Esophagus muscularis mucosa (tissue), 4 donors: ENCODE data around the gene RASA1. TPM values are rescaled to one million over a fixed set of nuclear protein-coding genes. Genes with fewer than 3 reads are reported as not detected.

Experiments
- DNase-seq: peaks from one replicate; pipeline ENCODE4 v3.0.0-alpha.2; 2017; ENCODE audit errors: extremely low spot score
- H3K27ac ChIP-seq, 4 donors: fragments of 200-600 bp; sonication (generic); replicated peaks in 1 of 4; 1 replicate in 3 of 4; 2 replicates in 1 of 4; pipeline ENCODE4 v1.5.1; 2016 to 2019; ENCODE audit warnings: mild to moderate bottlenecking in 1 of 4
- H3K27me3 ChIP-seq, 4 donors: fragments of 200-600 bp; sonication (generic); one replicate each; pipeline versions ENCODE4 v1.5.1 to v1.6.0; 2016 to 2019
- H3K36me3 ChIP-seq, 4 donors: fragments of 200-600 bp; sonication (generic); one replicate each; pipeline ENCODE4 v1.5.1; 2016 to 2019
- H3K4me1 ChIP-seq, 4 donors: fragments of 200-600 bp; sonication (generic); one replicate each; pipeline ENCODE4 v1.5.1; 2016 to 2019
- H3K4me3 ChIP-seq, 4 donors: fragments of 200-600 bp; sonication (generic); 1 replicate in 2 of 4; 2 replicates in 2 of 4; pipeline ENCODE4 v1.5.1; 2016 to 2019; ENCODE audit warnings: mild to moderate bottlenecking in 4 of 4, moderate library complexity in 1 of 4
- H3K9me3 ChIP-seq, 4 donors: fragments of 200-600 bp; sonication (generic); 1 replicate in 3 of 4; 2 replicates in 1 of 4; pipeline ENCODE4 v1.5.1; 2016 to 2019
- EP300 ChIP-seq: sonication (generic); formaldehyde crosslinking; IDR thresholded peaks from one replicate; pipeline ENCODE4 v1.6.1; 2017; ENCODE audit warnings: antibody characterized with exemption
- POLR2A ChIP-seq: fragments of 450-650 bp; IDR thresholded peaks from one replicate; pipeline ENCODE4 v1.6.1; 2017; ENCODE audit warnings: antibody characterized with exemption, moderate library complexity, mild to moderate bottlenecking, low read depth
- POLR2AphosphoS5 ChIP-seq, 2 donors: sonication (generic); formaldehyde crosslinking; IDR thresholded peaks; one replicate each; pipeline ENCODE4 v1.6.1; 2017; ENCODE audit warnings: antibody characterized with exemption in 2 of 2
- WGBS: methylation state at CpG from one replicate; pipeline ENCODE4 v1.1.5; 2018; 5-methylcytosine and 5-hydroxymethylcytosine counted together
- intact Hi-C: fragments of 100-400 bp; cut with DNase I; formaldehyde crosslinking; loops from one replicate; pipeline ENCODE4 v1.15.1; 2023
- total RNA-seq, 4 donors: library from RNA; depleted of rRNA; stranded (reverse); fragments of >200 nt; gene quantifications; one replicate each; pipeline versions ENCODE4 v1.1.0 to v1.2.1, GENCODE V29; 2016
- TF ChIP-seq, protein P1 (sequence below), 3 experiments: fragments of 200-600 bp in 2 of 3; fragments of 450-650 bp in 1 of 3; sonication (generic) in 2 of 3; IDR thresholded peaks; one replicate each; pipeline ENCODE4 v1.5.1; 2017 to 2019; ENCODE audit warnings: antibody characterized with exemption in 3 of 3, mild to moderate bottlenecking in 2 of 3, moderate library complexity in 1 of 3

The RASA1 gene
- total RNA-seq, 4 donors from 2014 or later, result 23.4 to 27.3 (median 23.6) TPM

DNA sequence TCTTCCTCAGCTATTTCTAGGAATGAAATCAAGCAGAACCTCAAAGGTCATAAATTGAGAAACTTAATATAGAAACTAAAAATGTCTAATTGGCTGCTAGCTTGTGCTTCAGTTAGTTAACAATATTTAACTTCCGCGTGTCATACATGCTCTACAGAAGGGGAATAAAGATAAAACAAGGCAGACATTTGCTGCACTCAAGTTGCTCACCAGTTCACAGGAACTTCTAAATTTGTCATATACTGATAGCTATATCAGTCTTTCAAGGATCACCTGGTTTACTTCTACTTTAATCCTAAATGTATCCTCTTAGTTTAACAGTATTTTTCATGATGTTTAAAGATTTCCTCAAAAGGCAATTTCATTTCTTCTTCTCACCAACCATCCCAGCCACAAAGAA lies 136.7 kb downstream of the RASA1 start:
- DNase-seq, result no peak
- H3K27me3 ChIP-seq, result no peaks in the 10 kb centered on the region
- WGBS, result 88% methylated on average over 2 of the region's 2 CpGs
- H3K27ac ChIP-seq, result no peak overlapping the region
- intact Hi-C loops, result no loop called here
- no peaks in the 10 kb centered on the region for H3K9me3 ChIP-seq
- TF ChIP-seq EP300, result no peak
- TF ChIP-seq POLR2AphosphoS5 (IDR thresholded peaks at IDR 0.05), result no peak
- TF ChIP-seq POLR2A, result no peak
- TF ChIP-seq, protein P1, sequence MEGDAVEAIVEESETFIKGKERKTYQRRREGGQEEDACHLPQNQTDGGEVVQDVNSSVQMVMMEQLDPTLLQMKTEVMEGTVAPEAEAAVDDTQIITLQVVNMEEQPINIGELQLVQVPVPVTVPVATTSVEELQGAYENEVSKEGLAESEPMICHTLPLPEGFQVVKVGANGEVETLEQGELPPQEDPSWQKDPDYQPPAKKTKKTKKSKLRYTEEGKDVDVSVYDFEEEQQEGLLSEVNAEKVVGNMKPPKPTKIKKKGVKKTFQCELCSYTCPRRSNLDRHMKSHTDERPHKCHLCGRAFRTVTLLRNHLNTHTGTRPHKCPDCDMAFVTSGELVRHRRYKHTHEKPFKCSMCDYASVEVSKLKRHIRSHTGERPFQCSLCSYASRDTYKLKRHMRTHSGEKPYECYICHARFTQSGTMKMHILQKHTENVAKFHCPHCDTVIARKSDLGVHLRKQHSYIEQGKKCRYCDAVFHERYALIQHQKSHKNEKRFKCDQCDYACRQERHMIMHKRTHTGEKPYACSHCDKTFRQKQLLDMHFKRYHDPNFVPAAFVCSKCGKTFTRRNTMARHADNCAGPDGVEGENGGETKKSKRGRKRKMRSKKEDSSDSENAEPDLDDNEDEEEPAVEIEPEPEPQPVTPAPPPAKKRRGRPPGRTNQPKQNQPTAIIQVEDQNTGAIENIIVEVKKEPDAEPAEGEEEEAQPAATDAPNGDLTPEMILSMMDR (IDR thresholded peaks at IDR 0.05), result no peak
- no peak overlapping the region for H3K4me3 ChIP-seq
- H3K4me1 ChIP-seq, result peaks cover 0 to 16% (median 12%) of the 10 kb centered on the region in 4 donors
- peaks cover 36 to 94% (median 76%) of the 10 kb centered on the region in 4 donors for H3K36me3 ChIP-seq

DNA sequence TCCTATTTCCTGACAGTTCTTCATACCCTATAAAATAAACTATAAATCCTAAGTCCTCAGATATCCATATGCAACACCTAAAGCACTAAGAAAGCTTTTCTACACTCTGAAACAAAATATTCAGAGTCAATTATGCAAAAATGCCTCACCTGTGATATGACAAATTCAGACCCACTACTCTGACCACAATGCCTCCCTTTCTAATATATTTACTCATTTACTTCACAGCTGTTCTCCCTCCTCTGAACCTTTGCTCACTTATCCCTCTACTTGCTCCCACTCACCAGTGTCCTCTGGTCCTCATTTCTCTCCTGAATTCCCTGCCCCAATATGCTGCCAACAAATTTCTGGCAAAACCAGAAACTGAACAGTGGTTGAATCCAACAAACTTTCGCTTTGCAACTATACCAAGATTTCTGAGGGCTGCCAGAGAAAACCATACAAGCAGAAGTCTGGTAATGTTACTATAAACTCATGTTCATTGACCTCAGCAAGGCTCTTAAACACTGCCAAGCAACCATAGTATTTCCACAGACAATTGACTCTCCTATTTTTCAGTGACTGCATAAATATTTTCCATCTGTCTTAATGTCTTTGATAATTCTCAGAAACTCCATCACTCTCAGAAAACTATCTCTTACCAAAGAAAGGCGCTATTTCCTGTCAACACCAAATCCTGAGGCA lies 137.9 kb downstream of the RASA1 start:
- WGBS, result 97% methylated on average over 2 of the region's 2 CpGs
- TF ChIP-seq, protein P1 (IDR thresholded peaks at IDR 0.05), result no peak
- TF ChIP-seq EP300 (no peak), POLR2A (no peak), POLR2AphosphoS5 (IDR thresholded peaks at IDR 0.05) (no peak)
- no peaks in the 10 kb centered on the region for H3K27me3 ChIP-seq
- H3K9me3 ChIP-seq, result no peaks in the 10 kb centered on the region
- DNase-seq, result no peak
- intact Hi-C loops, result no loop called here
- peaks cover 2 to 13% (median 9%) of the 10 kb centered on the region in 4 donors for H3K4me1 ChIP-seq
- peaks cover 36 to 98% (median 77%) of the 10 kb centered on the region in 4 donors for H3K36me3 ChIP-seq
- H3K4me3 ChIP-seq, result no peak overlapping the region
- H3K27ac ChIP-seq, result no peak overlapping the region

DNA sequence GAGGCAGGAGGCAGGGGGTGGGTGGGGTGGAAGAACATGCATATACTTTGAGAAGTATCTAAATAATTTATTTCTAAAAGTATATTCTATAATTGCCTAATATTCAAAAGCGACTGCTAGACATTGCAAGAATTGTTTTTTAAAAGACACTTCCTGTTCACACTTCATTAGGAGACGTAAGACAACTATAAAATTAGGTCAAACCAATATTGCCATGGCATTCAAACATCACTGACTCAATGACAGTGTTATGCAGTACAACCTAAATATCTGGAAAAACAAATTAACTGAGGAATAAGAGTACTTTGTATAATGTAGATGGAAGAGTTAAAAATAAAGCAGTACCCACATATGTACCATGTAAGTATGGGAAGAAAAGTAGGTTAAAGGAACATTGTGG lies 140.5 kb downstream of the RASA1 start:
- Histone ChIP-seq H3K36me3 (peaks cover 29 to 76% (median 60%) of the 10 kb centered on the region in 4 donors), H3K4me1 (peaks cover 11 to 26% (median 19%) of the 10 kb centered on the region in 4 donors), H3K27me3 (no peaks in the 10 kb centered on the region), H3K4me3 (no peak overlapping the region), H3K9me3 (no peaks in the 10 kb centered on the region), H3K27ac (no peak overlapping the region)
- TF ChIP-seq POLR2AphosphoS5 (IDR thresholded peaks at IDR 0.05), result no peak
- TF ChIP-seq, protein P1 (IDR thresholded peaks at IDR 0.05), result no peak
- TF ChIP-seq POLR2A, result no peak
- TF ChIP-seq EP300, result no peak
- intact Hi-C loops, result no loop called here
- 62% methylated on average over 2 of the region's 2 CpGs for WGBS
- no peak for DNase-seq

DNA sequence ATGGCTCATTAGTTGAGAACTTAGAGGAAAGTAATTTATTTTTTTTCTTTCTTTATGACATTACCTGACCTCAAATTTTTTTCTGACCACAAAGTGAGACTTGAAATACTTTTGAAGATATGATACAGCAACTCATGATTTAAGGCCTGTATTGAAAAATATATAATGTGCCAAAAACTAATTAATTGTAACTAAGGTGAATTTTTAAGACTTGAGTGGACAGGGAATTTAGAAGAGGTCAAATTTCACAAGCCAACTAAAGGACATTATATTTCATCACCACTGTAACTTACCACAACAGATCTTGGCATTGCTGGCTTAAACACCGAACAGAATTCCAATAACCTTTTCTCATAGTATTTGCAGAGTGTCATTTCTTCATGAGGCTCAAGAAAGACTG lies 143.2 kb downstream of the RASA1 start:
- Histone ChIP-seq H3K4me3 (peak overlapping the region in 3 of 4 donors; percentile 86 to 90 (median 88)), H3K4me1 (peaks cover 19 to 26% (median 24%) of the 10 kb centered on the region in 4 donors), H3K27me3 (no peaks in the 10 kb centered on the region), H3K9me3 (no peaks in the 10 kb centered on the region), H3K36me3 (peaks cover 17 to 49% (median 39%) of the 10 kb centered on the region in 4 donors), H3K27ac (peak overlapping the region in 3 of 4 donors; percentile 97 to 100 (median 99))
- WGBS, result 55% methylated on average over 1 of the region's 1 CpG
- intact Hi-C loops, result loop anchor here (5.0 kb wide), 1 partner anchor 144 kb away; the partner anchor contains the start of gene RASA1
- DNase-seq, result no peak
- TF ChIP-seq, protein P1 (IDR thresholded peaks at IDR 0.05), result no peak
- TF ChIP-seq POLR2A, result no peak
- no peak for TF ChIP-seq POLR2AphosphoS5 (IDR thresholded peaks at IDR 0.05)
- TF ChIP-seq EP300, result no peak
